ENCODE data around the gene INSRR.

DNA sequence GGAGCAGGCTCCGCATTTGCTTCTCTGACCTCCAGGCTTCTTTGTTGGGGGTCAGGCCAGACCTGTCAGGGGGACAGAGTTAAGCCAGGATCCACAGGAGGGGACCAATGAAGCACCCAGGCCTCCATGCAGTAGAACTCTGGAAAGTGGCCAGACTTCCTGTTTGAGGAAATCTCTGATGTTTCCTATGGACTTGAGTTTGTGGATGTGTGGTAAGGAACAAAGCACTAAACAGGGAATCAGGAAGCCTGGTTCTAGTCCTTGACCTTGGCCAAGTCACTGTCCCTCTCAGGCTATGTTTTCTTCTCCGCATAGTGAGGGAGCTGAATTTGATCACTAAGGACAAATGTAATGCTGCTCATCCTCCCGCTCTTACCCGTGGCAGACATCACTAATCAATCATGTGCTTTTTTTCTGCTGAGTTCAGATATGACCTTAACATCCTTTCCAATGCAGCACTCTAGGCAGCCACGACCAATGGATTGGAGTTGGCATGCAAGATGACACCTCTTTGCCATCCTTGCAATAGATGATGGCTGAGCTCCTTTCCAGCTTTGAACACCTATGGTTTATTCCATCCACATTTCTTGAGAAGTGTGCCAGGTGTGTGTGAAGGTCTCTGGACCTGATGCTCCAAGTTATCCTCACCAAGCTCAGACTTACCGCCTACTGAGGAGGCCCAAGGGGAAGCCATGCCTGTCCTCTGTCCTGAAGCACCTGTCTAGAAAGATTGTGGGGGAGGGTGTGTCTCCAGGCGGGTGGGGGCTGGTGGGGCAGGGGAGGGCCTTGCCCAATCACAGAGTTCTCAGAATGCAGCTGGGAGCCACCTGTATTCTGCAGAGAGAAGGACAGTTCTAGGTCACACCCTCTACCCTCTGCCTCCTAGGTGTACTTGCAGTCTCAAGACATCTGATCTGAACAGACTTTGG lies 52.1 kb downstream of the INSRR start:
- TF ChIP-seq POLR2AphosphoS5 (IDR thresholded peaks at IDR 0.05) (no peak), CTCF (IDR thresholded peaks at IDR 0.05) (no peak)
